Gastroesophageal sphincter (tissue), 4 donors: ENCODE data around the gene TMEM115. TPM values are rescaled to one million over a fixed set of nuclear protein-coding genes. Genes with fewer than 3 reads are reported as not detected.

Experiments
- ATAC-seq: fragments of 150-250 bp; one replicate; pipeline ENCODE4 v1.9.1; 2016; ENCODE audit warnings: mild to moderate bottlenecking, moderate library complexity
- H3K27ac ChIP-seq, 4 donors: fragments of 200-600 bp; sonication (generic) in 3 of 4; 1 replicate in 3 of 4; 2 replicates in 1 of 4; pipeline ENCODE4 v1.5.1; 2016 to 2019
- H3K27me3 ChIP-seq: fragments of 200-600 bp; sonication (generic); one replicate; pipeline ENCODE4 v1.5.1; 2019
- H3K36me3 ChIP-seq, 2 donors: fragments of 200-600 bp; sonication (generic); one replicate each; pipeline ENCODE4 v1.5.1; 2019; ENCODE audit warnings: control low read depth in 1 of 2
- H3K4me1 ChIP-seq, 3 donors: fragments of 200-600 bp; sonication (generic); 1 replicate in 2 of 3; 2 replicates in 1 of 3; pipeline ENCODE4 v1.5.1; 2016 to 2019; ENCODE audit warnings: control low read depth in 2 of 3
- H3K4me3 ChIP-seq, 2 donors: fragments of 200-600 bp; sonication (generic); one replicate each; pipeline ENCODE4 v1.5.1; 2019; ENCODE audit warnings: mild to moderate bottlenecking in 1 of 2, moderate library complexity in 1 of 2
- H3K9me3 ChIP-seq, 3 donors: fragments of 200-600 bp; sonication (generic); one replicate each; pipeline ENCODE4 v1.5.1; 2017 to 2019; ENCODE audit warnings: control low read depth in 2 of 3
- CTCF ChIP-seq, 4 experiments: fragments of 200-600 bp in 2 of 4; fragments of 450-650 bp in 2 of 4; sonication (generic) in 1 of 4; IDR thresholded peaks; one replicate each; pipeline ENCODE4 v1.5.1; 2017 to 2019; ENCODE audit warnings: antibody characterized with exemption in 4 of 4, mild to moderate bottlenecking in 2 of 4, moderate library complexity in 2 of 4
- EP300 ChIP-seq: sonication (generic); formaldehyde crosslinking; IDR thresholded peaks from one replicate; pipeline ENCODE4 v1.6.1; 2017; ENCODE audit warnings: antibody characterized with exemption, mild to moderate bottlenecking
- POLR2A ChIP-seq, 2 donors: fragments of 450-650 bp; IDR thresholded peaks; one replicate each; pipeline ENCODE4 v1.6.1; 2017; ENCODE audit warnings: antibody characterized with exemption in 2 of 2, mild to moderate bottlenecking in 2 of 2, moderate library complexity in 1 of 2
- POLR2AphosphoS5 ChIP-seq: sonication (generic); formaldehyde crosslinking; IDR thresholded peaks from one replicate; pipeline ENCODE4 v1.6.1; 2017; ENCODE audit warnings: antibody characterized with exemption
- WGBS, 2 donors: methylation state at CpG; one replicate each; pipeline ENCODE4 v1.1.5; 2018; ENCODE audit warnings: low coverage in 1 of 2; 5-methylcytosine and 5-hydroxymethylcytosine counted together
- total RNA-seq, 4 donors: library from RNA; depleted of rRNA; stranded (reverse); fragments of >200 nt; gene quantifications; one replicate each; pipeline ENCODE4 v1.1.0, GENCODE V29; 2016

The TMEM115 gene
- total RNA-seq, 4 donors from 2014 or later, result 41.1 to 66.2 (median 55.7) TPM

GRCh38 chr3:50333744-50334328, 25.5 kb downstream of the TMEM115 start:
- 43 to 70% methylated on average over 2 to 7 of the region's 12 CpGs for WGBS, 2 donors
- no peaks in the 10 kb centered on the region for H3K27me3 ChIP-seq
- no peak overlapping the region for H3K4me3 ChIP-seq
- H3K36me3 ChIP-seq, result peaks cover 0 to 46% of the 10 kb centered on the region in 2 donors
- H3K27ac ChIP-seq, result peak overlapping the region; percentile 9 to 99 (median 86)
- no peaks in the 10 kb centered on the region for H3K9me3 ChIP-seq
- ATAC-seq, result peak; percentile 22
- H3K4me1 ChIP-seq, result peaks cover 0 to 71% (median 31%) of the 10 kb centered on the region in 3 donors
- no peak for TF ChIP-seq POLR2AphosphoS5
- no peak for TF ChIP-seq CTCF (IDR thresholded peaks at IDR 0.05)
- TF ChIP-seq EP300, result no peak
- no peak for TF ChIP-seq POLR2A (IDR thresholded peaks at IDR 0.05)

- no peak for ATAC-seq
- 90 to 92% methylated on average over 4 to 12 of the region's 19 CpGs for WGBS, 2 donors
- Histone ChIP-seq H3K4me1 (peaks cover 0 to 74% (median 37%) of the 10 kb centered on the region in 3 donors), H3K27ac (no peak overlapping the region), H3K36me3 (peaks cover 0 to 52% of the 10 kb centered on the region in 2 donors), H3K9me3 (no peaks in the 10 kb centered on the region), H3K27me3 (no peaks in the 10 kb centered on the region), H3K4me3 (no peak overlapping the region)
- no peak for TF ChIP-seq EP300
- TF ChIP-seq POLR2AphosphoS5, result no peak
- TF ChIP-seq POLR2A (IDR thresholded peaks at IDR 0.05), result no peak
- no peak for TF ChIP-seq CTCF (IDR thresholded peaks at IDR 0.05)
These were observed 27.9 kb downstream of the TMEM115 start for GRCh38 chr3:50331364-50331907.

GRCh38 chr3:50330330-50330729, 29.0 kb downstream of the TMEM115 start:
- Histone ChIP-seq H3K27ac (no peak overlapping the region), H3K9me3 (no peaks in the 10 kb centered on the region), H3K27me3 (no peaks in the 10 kb centered on the region), H3K4me3 (no peak overlapping the region), H3K4me1 (peaks cover 0 to 74% (median 28%) of the 10 kb centered on the region in 3 donors), H3K36me3 (peaks cover 0 to 63% of the 10 kb centered on the region in 2 donors)
- no peak for TF ChIP-seq POLR2AphosphoS5
- no peak for TF ChIP-seq POLR2A (IDR thresholded peaks at IDR 0.05)
- TF ChIP-seq EP300, result no peak
- no peak for TF ChIP-seq CTCF (IDR thresholded peaks at IDR 0.05)
- 60 to 83% methylated on average over 1 to 2 of the region's 10 CpGs for WGBS, 2 donors
- no peak for ATAC-seq

GRCh38 chr3:50327943-50328691, 31.2 kb downstream of the TMEM115 start, which contains the start of gene TUSC2:
Gene TUSC2, minus strand, starts transcription at chr3:50328223. Its CDS starts 124 bp downstream, at chr3:50328099.
- Histone ChIP-seq H3K27me3 (no peaks in the 10 kb centered on the region), H3K27ac (peak within 1 kb of the TSS; percentile 80 to 93 (median 90)), H3K9me3 (no peaks in the 10 kb centered on the region), H3K4me3 (peak within 1 kb of the TSS; percentile 91 to 100), H3K36me3 (peaks cover 0 to 61% of the 10 kb centered on the region in 2 donors), H3K4me1 (peaks cover 0 to 74% (median 19%) of the 10 kb centered on the region in 3 donors)
- ATAC-seq, result peak; percentile 92
- WGBS, 2 donors, result 14 to 22% methylated on average over 1 to 4 of the region's 55 CpGs
- TF ChIP-seq POLR2A (IDR thresholded peaks at IDR 0.05) (peak; percentile 70 to 78), POLR2AphosphoS5 (peak; percentile 85), CTCF (IDR thresholded peaks at IDR 0.05) (peak in 3 of 4 experiments; percentile 9 to 12 (median 11)), EP300 (no peak)
